ENCODE measurements around the gene ADO. TPM values are rescaled to one million over a fixed set of nuclear protein-coding genes. Genes with fewer than 3 reads are reported as not detected.

The ADO gene
- total RNA-seq, 1 donor from 2014 or later, result 35.8 TPM

- H3K27me3 ChIP-seq (ENCODE audit: control insufficient read depth, insufficient read depth, low read length), result no peaks in the 10 kb centered on the region
- H3K36me3 ChIP-seq (ENCODE audit: control insufficient read depth, insufficient read depth, low read length), result no peaks in the 10 kb centered on the region
- DNase-seq (ENCODE audit: low read depth), result no peak
- no peak for TF ChIP-seq CTCF (IDR thresholded peaks at IDR 0.05; ENCODE audit: insufficient read depth, low read length, poor library complexity, severe bottlenecking)
- H3K4me3 ChIP-seq (ENCODE audit: low read depth, low read length), result no peak overlapping the region
These were observed 7.6 kb upstream of the ADO start for GRCh38 chr10:62796896-62797295.

- Histone ChIP-seq H3K4me3 (ENCODE audit: low read depth, low read length) (no peak overlapping the region), H3K36me3 (ENCODE audit: control insufficient read depth, insufficient read depth, low read length) (no peaks in the 10 kb centered on the region), H3K27me3 (ENCODE audit: control insufficient read depth, insufficient read depth, low read length) (no peaks in the 10 kb centered on the region)
- no peak for TF ChIP-seq CTCF (IDR thresholded peaks at IDR 0.05; ENCODE audit: insufficient read depth, low read length, poor library complexity, severe bottlenecking)
- no peak for DNase-seq (ENCODE audit: low read depth)
These were observed 2.6 kb upstream of the ADO start for GRCh38 chr10:62801871-62802270.

GRCh38 chr10:62803724-62804355 is 680 bp upstream of the ADO start:
- H3K27me3 ChIP-seq (ENCODE audit: control insufficient read depth, insufficient read depth, low read length), result no peaks in the 10 kb centered on the region
- H3K4me3 ChIP-seq (ENCODE audit: low read depth, low read length), result peak overlapping the region; percentile 67
- no peak for DNase-seq (ENCODE audit: low read depth)
- TF ChIP-seq CTCF (IDR thresholded peaks at IDR 0.05; ENCODE audit: insufficient read depth, low read length, poor library complexity, severe bottlenecking), result no peak
- no peaks in the 10 kb centered on the region for H3K36me3 ChIP-seq (ENCODE audit: control insufficient read depth, insufficient read depth, low read length)

- no peak for DNase-seq (ENCODE audit: low read depth)
- H3K4me3 ChIP-seq (ENCODE audit: low read depth, low read length), result peak overlapping the region; percentile 67
- no peaks in the 10 kb centered on the region for H3K36me3 ChIP-seq (ENCODE audit: control insufficient read depth, insufficient read depth, low read length)
- no peak for TF ChIP-seq CTCF (IDR thresholded peaks at IDR 0.05; ENCODE audit: insufficient read depth, low read length, poor library complexity, severe bottlenecking)
- H3K27me3 ChIP-seq (ENCODE audit: control insufficient read depth, insufficient read depth, low read length), result no peaks in the 10 kb centered on the region
These were observed 945 bp downstream of the ADO start for GRCh38 chr10:62805231-62806099.

- H3K27me3 ChIP-seq (ENCODE audit: control insufficient read depth, insufficient read depth, low read length), result no peaks in the 10 kb centered on the region
- TF ChIP-seq CTCF (IDR thresholded peaks at IDR 0.05; ENCODE audit: insufficient read depth, low read length, poor library complexity, severe bottlenecking), result no peak
- DNase-seq (ENCODE audit: low read depth), result no peak
These were observed 1.7 kb downstream of the ADO start for GRCh38 chr10:62806251-62806650.

More at GRCh38 chr10:62806251-62806650, 1.7 kb downstream of the ADO start:
- H3K36me3 ChIP-seq (ENCODE audit: control insufficient read depth, insufficient read depth, low read length), result no peaks in the 10 kb centered on the region
- H3K4me3 ChIP-seq (ENCODE audit: low read depth, low read length), result peak overlapping the region; percentile 67
